Coronary artery (tissue), 2 donors: ENCODE results near the gene TNFRSF12A.
A peak's percentile ranks its signal among the peaks of the same experiment; 100 is the strongest.

Source experiments
- DNase-seq: peaks from one replicate; pipeline ENCODE4 v3.0.0-alpha.2; 2017; ENCODE audit warnings: low spot score
- H3K27ac ChIP-seq, 2 donors: fragments of 200-600 bp; sonication (generic); one replicate each; pipeline ENCODE4 v1.5.1; 2016 to 2019
- H3K4me3 ChIP-seq: fragments of 200-600 bp; sonication (generic); 2 replicates; pipeline ENCODE4 v1.5.1; 2016; ENCODE audit warnings: mild to moderate bottlenecking, moderate library complexity
- CTCF ChIP-seq: fragments of 200-600 bp; sonication (generic); IDR thresholded peaks from one replicate; pipeline ENCODE4 v1.5.1; 2019; ENCODE audit warnings: antibody characterized with exemption

TNFRSF12A gene

GRCh38 chr16:3045758-3046640 is 25.8 kb downstream of the TNFRSF12A start, which contains the start of gene MMP25:
MMP25 (plus strand) TSS chr16:3046561; CDS start chr16:3046918, 357 bp downstream.
- H3K27ac ChIP-seq, result no peak within 1 kb of the TSS

GRCh38 chr16:3046641-3047386 is 26.6 kb downstream of the TNFRSF12A start:
- no peak for TF ChIP-seq CTCF
- Histone ChIP-seq H3K4me3 (peak overlapping the region; percentile 69), H3K27ac (no peak overlapping the region)
- DNase-seq, result no peak

More at GRCh38 chr16:3045758-3046640, 25.8 kb downstream of the TNFRSF12A start, which contains the start of gene MMP25:
- peak within 1 kb of the TSS; percentile 69 for H3K4me3 ChIP-seq
- no peak for DNase-seq
- TF ChIP-seq CTCF, result no peak

DNA sequence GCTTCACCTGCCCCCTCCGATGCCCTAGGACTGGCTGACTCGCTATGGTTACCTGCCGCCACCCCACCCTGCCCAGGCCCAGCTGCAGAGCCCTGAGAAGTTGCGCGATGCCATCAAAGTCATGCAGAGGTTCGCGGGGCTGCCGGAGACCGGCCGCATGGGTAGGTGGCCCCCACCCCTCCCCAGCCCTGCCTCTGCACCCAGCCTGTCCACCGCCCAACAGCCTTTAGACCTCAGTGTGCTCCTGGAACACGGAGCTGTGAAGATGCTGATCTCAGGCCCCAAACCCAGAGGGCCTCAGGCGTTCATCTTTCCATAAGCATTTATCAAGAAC is 27.2 kb downstream of the TNFRSF12A start:
- TF ChIP-seq CTCF, result no peak
- H3K4me3 ChIP-seq, result no peak overlapping the region
- no peak for DNase-seq
- no peak overlapping the region for H3K27ac ChIP-seq

DNA sequence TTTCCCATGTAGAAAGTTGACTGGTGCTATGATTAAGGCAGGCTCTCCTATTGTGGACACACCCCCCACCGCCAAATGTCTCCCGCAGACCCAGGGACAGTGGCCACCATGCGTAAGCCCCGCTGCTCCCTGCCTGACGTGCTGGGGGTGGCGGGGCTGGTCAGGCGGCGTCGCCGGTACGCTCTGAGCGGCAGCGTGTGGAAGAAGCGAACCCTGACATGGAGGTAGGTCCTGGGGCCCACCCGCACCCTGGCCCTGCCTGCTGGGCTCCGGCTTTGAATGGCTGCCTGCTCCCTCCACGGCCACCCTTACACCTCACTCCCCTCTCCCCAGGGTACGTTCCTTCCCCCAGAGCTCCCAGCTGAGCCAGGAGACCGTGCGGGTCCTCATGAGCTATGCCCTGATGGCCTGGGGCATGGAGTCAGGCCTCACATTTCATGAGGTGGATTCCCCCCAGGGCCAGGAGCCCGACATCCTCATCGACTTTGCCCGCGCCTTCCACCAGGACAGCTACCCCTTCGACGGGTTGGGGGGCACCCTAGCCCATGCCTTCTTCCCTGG is 29.8 kb downstream of the TNFRSF12A start:
- DNase-seq, result no peak
- Histone ChIP-seq H3K27ac (no peak overlapping the region), H3K4me3 (no peak overlapping the region)
- TF ChIP-seq CTCF, result no peak

DNA sequence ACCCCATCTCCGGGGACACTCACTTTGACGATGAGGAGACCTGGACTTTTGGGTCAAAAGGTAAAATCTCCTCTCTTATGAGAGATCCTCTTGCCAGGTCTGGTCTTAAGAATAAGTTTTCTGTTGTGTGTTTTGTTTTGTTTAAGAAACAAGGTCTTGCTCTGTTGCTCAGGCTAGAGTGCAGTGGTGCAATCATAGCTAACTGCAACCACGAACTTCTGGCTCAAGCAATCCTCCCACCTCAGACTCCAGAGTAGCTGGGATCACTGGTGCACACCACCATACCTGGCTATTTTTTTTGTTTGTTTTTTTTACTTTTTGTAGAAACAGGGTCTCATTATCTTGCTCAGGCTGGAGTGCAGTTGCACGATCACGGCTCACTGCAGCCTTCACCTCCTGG is 30.3 kb downstream of the TNFRSF12A start:
- DNase-seq, result no peak
- H3K27ac ChIP-seq, result no peak overlapping the region
- no peak overlapping the region for H3K4me3 ChIP-seq
- no peak for TF ChIP-seq CTCF

DNA sequence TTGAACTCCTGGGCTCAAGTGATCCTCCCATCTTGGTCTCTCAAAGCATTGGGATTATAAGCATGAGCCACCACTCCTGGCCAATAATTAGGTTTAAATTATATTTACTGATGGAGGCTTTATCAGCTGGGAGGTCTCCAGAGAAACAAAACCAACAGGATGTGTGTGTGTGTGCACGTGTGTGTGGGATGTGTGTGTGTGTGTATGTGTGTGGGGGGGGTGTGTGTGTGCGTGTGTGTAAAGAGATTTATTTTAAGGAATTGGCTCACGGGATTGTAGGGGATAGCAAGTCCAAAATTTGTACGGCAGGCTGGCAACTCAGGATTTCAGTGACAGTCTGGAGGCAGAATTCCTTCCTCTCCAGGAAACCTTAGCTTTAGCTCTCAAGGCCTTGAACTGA is 30.8 kb downstream of the TNFRSF12A start:
- Histone ChIP-seq H3K27ac (no peak overlapping the region), H3K4me3 (no peak overlapping the region)
- no peak for DNase-seq
- no peak for TF ChIP-seq CTCF
